ENCODE measurements around the gene SPG11.
A peak's percentile ranks its signal among the peaks of the same experiment; 100 is the strongest.
"Not testable (repeated sequence)": the region's sequence is repeated elsewhere in the genome, so short reads cannot be mapped to it uniquely, and the experiment has no call there.

The SPG11 gene

GRCh38 chr15:44616974-44617373 lies 46.5 kb downstream of the SPG11 start:
- DNase-seq: no peak

GRCh38 chr15:44606740-44607139 lies 56.7 kb downstream of the SPG11 start:
- DNase-seq: no peak

GRCh38 chr15:44603126-44603525 lies 60.3 kb downstream of the SPG11 start:
- no peak for DNase-seq

- DNase-seq: no peak
Observed at GRCh38 chr15:44598892-44599291, 64.6 kb downstream of the SPG11 start.

GRCh38 chr15:44598066-44598465 lies 65.4 kb downstream of the SPG11 start:
- no peak for DNase-seq

- DNase-seq: no peak
Observed at GRCh38 chr15:44596511-44597010, 66.9 kb downstream of the SPG11 start.

- DNase-seq: no peak
Observed at GRCh38 chr15:44595656-44596510, 67.6 kb downstream of the SPG11 start.

GRCh38 chr15:44595246-44595645 lies 68.2 kb downstream of the SPG11 start:
- no peak for DNase-seq

- DNase-seq: no peak
Observed at GRCh38 chr15:44593042-44593736, 70.3 kb downstream of the SPG11 start.

GRCh38 chr15:44591326-44591725 lies 72.1 kb downstream of the SPG11 start:
- no peak for DNase-seq

- no peak for DNase-seq
Observed at GRCh38 chr15:44588541-44588940, 74.9 kb downstream of the SPG11 start.

- DNase-seq: no peak
Observed at GRCh38 chr15:44585633-44586032, 77.8 kb downstream of the SPG11 start.

- DNase-seq: peak; percentile 50 to 54
Observed at GRCh38 chr15:44584162-44584749, 79.2 kb downstream of the SPG11 start.

GRCh38 chr15:44580105-44580504 lies 83.4 kb downstream of the SPG11 start:
- no peak for DNase-seq

GRCh38 chr15:44574734-44575133 lies 88.7 kb downstream of the SPG11 start:
- DNase-seq: no peak

- DNase-seq: no peak
Observed at GRCh38 chr15:44573386-44573785, 90.1 kb downstream of the SPG11 start.

- DNase-seq: no peak
Observed at GRCh38 chr15:44570361-44570760, 93.1 kb downstream of the SPG11 start.

- DNase-seq: no peak
Observed at GRCh38 chr15:44569316-44569715, 94.1 kb downstream of the SPG11 start.

- no peak for DNase-seq
Observed at GRCh38 chr15:44568338-44568737, 95.1 kb downstream of the SPG11 start.

GRCh38 chr15:44566155-44566540 lies 97.3 kb downstream of the SPG11 start:
- no peak for DNase-seq

- DNase-seq: no peak
Observed at GRCh38 chr15:44565387-44566154, 97.9 kb downstream of the SPG11 start.

GRCh38 chr15:44560926-44561325 lies 102.5 kb downstream of the SPG11 start:
- not testable (repeated sequence) for DNase-seq

All from SHP77 (cell line).